HG03045 (cell line): ENCODE data around the gene ZNF268.

ENCODE experiments used
- ATAC-seq: cut with Tn5 transposase; IDR thresholded peaks from one replicate; pipeline ENCODE4 v1.9.1; 2021; ENCODE audit warnings: mild to moderate bottlenecking, moderate library complexity; ENCODE audit not compliant: unreplicated experiment

ZNF268 gene

GRCh38 chr12:133181238-133181959 lies at the start of gene ZNF268:
Gene ZNF268, plus strand, starts transcription at chr12:133181495. Its CDS starts 503 bp downstream, at chr12:133181998.
- ATAC-seq: peak; percentile 90

GRCh38 chr12:133135747-133136146 lies 45.5 kb upstream of the ZNF268 start:
- no peak for ATAC-seq

GRCh38 chr12:133145981-133146380 lies 35.3 kb upstream of the ZNF268 start:
- ATAC-seq: no peak

- no peak for ATAC-seq
Measured at GRCh38 chr12:133156125-133156690, 25.1 kb upstream of the ZNF268 start.

GRCh38 chr12:133165776-133166175 lies 15.5 kb upstream of the ZNF268 start:
- no peak for ATAC-seq

- no peak for ATAC-seq
Measured at GRCh38 chr12:133172491-133172890, 8.8 kb upstream of the ZNF268 start.

- ATAC-seq: no peak
Measured at GRCh38 chr12:133174901-133175300, 6.4 kb upstream of the ZNF268 start.

- no peak for ATAC-seq
Measured at GRCh38 chr12:133180669-133181068, 626 bp upstream of the ZNF268 start.

GRCh38 chr12:133190176-133190575 lies 8.9 kb downstream of the ZNF268 start:
- no peak for ATAC-seq

- no peak for ATAC-seq
Measured at GRCh38 chr12:133192847-133193246, 11.6 kb downstream of the ZNF268 start.

GRCh38 chr12:133201888-133202287 lies 20.6 kb downstream of the ZNF268 start:
- ATAC-seq: no peak

- no peak for ATAC-seq
Measured at GRCh38 chr12:133202493-133203343, 21.4 kb downstream of the ZNF268 start.

- ATAC-seq: no peak
Measured at GRCh38 chr12:133203344-133204263, 22.3 kb downstream of the ZNF268 start.

- ATAC-seq: no peak
Measured at GRCh38 chr12:133204264-133204603, 22.9 kb downstream of the ZNF268 start.

- ATAC-seq: no peak
Measured at GRCh38 chr12:133206390-133206789, 25.1 kb downstream of the ZNF268 start.

GRCh38 chr12:133215724-133216123 lies 34.4 kb downstream of the ZNF268 start:
- ATAC-seq: no peak

GRCh38 chr12:133217219-133217618 lies 35.9 kb downstream of the ZNF268 start:
- no peak for ATAC-seq

- no peak for ATAC-seq
Measured at GRCh38 chr12:133220521-133220920, 39.2 kb downstream of the ZNF268 start.

- ATAC-seq: no peak
Measured at GRCh38 chr12:133221241-133221640, 39.9 kb downstream of the ZNF268 start.

GRCh38 chr12:133222211-133222610 lies 40.9 kb downstream of the ZNF268 start:
- ATAC-seq: no peak

- ATAC-seq: no peak
Measured at GRCh38 chr12:133225527-133225926, 44.2 kb downstream of the ZNF268 start.
